Forelimb muscle (tissue), 1 donor: ENCODE measurements around the gene TSC2. TPM values are rescaled to one million over a fixed set of nuclear protein-coding genes. Genes with fewer than 3 reads are reported as not detected.

Source experiments
- DNase-seq: peaks from one replicate; pipeline ENCODE4 v3.0.0-alpha.2; 2013; ENCODE audit warnings: low read depth
- polyA plus RNA-seq: library from polyadenylated mRNA; unstranded; fragments of 120-200 nt; gene quantifications from one replicate; pipeline ENCODE4 v1.2.1, GENCODE V29; 2013; ENCODE audit not compliant: insufficient read length

TSC2 gene
- polyA plus RNA-seq, 1 donor = 70.4 TPM

DNA sequence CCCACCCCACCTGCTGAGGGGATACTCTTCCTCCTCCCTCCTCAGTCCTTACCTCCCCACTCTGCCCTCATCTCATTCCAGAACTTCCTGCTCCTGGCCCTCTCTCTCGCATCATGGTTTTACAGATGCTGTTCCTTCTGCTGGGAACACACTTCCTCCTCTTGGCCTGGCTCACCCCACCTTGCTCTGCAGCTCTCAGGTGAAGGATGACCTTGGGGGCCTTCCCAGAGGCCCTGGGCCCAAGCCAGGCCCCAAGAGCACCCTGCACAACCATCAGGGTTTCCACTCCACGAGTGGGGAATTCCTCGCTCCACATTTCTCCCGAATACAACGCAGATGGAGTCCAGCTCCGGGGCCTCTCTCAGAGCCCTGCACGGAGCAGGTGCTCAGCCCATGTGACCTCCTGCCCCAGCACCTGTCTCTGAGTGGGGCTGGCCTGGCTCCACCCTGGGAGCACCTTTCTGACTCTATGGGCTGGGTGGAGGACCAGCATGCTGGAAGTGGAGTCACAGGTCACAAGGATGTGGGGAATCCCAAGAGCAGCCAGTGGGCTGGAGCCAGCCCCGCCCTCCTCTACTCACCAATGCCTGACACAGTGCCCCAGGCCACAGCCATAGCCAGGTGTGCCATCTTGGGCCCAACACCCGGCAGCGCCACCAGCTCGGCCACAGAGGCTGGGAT is 4.7 kb upstream of the TSC2 start:
- DNase-seq = no peak

GRCh38 chr16:2043667-2044451 is 3.9 kb upstream of the TSC2 start:
- no peak for DNase-seq

- no peak for DNase-seq
Measured at GRCh38 chr16:2044541-2044940, 3.2 kb upstream of the TSC2 start.

DNA sequence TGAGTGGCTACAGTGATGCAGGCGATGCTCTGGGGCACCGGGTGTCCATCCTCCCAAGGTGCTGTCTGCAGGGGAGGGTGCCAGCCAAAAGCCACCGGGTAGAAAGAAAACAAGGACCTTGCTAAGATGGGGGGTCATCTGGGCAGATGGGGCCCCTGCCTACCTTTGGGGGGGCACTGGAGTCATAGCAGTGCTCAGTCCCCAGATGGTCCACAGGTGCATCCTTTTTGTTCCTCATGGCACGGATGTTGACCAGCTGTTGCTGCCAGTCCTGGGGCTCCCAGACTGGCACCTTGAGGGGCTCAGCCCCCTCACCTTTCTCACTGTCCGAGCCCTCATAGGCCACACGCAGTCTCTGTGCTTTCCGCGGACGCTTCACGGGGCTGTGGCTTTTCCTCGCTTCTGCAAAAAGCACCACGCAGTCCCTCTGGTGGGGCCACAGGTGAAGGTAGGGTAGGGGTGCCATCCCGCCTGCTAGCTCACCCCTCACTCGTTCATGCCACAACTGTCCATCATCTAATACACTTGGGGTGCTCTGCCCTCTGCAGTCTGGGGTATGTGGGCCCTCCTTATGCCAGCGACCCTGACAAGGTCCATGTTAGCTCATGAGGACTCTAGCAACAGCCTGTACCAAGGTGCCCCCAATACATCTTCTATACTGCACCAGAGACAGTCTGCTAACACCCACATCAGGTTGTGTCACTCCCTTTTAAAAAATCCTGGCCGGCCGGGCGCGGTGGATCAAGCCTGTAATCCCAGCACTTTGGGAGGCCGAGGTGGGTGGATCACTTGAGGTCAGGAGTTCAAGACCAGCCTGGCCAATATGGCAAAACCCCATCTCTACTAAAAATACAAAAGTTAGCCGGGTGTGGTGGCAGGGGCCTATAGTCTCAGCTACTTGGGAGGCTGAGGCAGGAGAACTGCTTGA is 1.6 kb upstream of the TSC2 start:
- no peak for DNase-seq

DNA sequence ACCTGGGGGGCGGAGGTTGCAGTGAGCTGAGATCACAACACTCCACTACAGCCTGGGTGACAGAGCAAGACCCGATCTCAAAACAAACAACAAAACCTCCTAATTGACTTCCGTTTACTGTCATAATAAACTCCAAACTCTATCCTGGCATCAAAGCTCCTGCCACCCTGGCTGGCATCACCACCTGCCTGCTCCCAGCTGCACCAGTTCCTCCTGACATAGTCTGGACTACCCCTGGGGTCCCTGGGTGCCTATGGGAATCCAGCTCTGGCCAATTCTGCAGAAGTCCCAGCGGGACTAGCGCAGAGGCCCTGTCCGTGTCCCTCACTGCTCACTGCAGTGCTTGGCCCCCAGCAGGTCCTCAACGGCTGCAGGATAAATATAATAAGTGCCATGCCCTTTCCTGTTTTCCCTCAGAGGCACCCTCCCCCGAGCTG is 874 bp upstream of the TSC2 start:
- no peak for DNase-seq

DNA sequence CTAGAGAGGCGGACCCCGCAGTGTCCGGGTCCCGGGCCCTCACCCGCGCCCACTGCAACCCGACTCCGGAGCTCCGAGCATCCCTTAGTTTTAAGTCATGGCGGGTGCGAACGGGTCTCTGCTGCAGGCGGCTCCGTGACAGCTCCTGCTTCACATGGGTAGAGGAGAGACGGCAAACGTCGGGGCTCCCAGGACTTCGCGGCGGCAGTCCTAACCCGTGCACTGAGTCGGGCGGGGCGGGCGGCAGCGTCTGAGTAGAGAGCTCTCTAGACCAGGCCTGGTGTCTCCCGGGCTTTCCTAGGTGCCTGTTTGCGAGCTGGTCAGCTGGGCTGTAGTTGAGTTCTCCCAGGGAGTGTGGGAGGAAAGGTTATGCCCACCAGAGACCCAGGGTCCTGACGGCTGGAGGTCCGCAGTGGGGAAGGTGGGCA is 345 bp downstream of the TSC2 start:
- no peak for DNase-seq

- DNase-seq = no peak
Measured at GRCh38 chr16:2053211-2053610, 5.4 kb downstream of the TSC2 start.

DNA sequence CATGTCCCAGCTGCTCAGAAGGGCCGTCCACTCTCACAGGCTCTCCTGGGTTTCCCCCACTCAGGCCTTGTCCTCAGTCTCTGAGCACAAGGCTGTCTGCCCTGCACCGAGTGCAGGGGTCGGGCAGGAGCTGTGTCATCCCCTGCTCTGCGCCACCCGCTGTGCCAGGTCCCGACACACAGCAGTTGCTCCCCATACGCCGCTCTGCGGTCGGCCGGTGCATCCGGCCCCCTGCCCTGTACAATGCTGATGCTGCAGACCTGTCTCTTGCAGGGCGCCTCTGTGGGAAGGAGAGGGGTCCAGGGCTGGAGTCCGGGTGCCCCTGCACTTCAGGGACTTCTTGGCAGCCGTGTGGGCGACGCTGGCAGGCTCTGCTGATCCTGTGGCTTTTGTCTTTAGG is 6.1 kb downstream of the TSC2 start:
- DNase-seq = no peak

DNA sequence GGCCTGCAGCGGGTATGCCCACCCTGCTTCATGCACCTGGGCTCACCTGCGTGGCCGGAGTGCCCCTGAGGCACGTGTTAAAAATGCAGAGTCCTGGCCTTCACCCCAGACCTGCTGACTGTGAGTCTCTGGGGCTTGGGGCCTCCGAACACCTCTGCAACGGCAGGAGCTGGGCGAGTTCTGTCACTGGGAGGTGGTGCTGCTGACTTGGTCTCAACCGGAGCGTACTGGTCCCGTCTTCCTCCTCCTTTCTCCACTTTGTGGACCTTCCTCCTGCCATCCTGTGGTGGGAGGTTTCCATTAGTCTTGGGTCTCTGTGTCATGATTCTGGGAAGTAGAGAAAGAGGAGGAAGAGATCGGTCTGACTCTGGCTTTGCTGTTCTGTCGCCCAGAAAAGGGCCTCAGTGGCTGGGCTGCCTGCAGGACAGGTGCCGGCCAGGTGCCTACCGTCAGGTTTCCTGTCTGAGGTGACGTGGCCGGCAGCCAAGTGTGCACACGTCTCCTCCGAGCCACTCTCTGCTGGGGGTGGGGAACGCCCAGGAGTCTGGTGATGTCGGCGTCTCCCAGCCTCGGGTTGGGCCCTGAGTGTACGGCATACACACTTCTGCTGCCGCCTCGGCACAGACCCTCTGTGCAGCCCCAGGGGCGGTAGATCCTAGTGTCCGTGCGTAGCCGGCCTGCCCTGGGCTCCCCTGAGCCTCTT is 6.9 kb downstream of the TSC2 start:
- no peak for DNase-seq

- DNase-seq = no peak
Measured at GRCh38 chr16:2056077-2056476, 8.3 kb downstream of the TSC2 start.

- no peak for DNase-seq
Measured at GRCh38 chr16:2056681-2057407, 9.1 kb downstream of the TSC2 start.

- DNase-seq = no peak
Measured at GRCh38 chr16:2057438-2057837, 9.7 kb downstream of the TSC2 start.

- no peak for DNase-seq
Measured at GRCh38 chr16:2058420-2058819, 10.6 kb downstream of the TSC2 start.

- DNase-seq = no peak
Measured at GRCh38 chr16:2058872-2059271, 11.1 kb downstream of the TSC2 start.

DNA sequence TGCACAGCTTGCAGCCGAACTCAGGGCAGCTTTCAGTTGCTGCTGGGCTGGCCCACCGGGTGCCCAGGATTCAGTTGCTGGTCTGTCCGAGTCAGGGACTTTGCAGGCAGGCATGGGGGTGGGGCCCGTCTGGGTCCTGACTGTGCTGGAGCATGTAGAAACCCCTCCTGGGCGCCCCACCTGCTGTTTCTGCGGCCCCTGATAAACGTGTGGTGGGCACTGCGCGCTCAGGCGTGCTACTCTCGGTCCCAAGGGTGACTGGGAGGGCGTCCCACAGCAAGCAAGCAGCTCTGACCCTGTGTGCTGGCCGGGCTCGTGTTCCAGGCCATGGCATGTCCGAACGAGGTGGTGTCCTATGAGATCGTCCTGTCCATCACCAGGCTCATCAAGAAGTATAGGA is 12.6 kb downstream of the TSC2 start:
- no peak for DNase-seq

DNA sequence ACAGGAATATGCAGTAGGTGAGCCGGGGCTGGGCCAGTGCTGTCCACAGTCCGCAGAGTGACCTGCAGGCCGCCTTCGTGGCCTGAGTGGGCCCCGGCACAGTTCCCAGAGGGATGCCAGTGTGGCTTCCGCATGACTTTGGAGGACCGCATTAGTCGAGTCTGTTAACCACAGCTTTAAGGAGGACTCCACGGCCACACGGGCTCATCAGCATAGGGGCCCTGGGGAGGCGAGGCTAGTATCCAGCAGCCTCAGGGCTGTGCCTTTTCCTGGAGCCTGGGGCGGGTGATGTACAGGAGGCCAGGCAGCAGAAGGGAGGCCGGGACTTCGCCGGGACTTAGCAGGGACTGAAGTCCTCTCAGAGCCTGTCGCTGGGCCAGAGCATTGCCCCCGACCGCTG is 13.2 kb downstream of the TSC2 start:
- no peak for DNase-seq

- no peak for DNase-seq
Measured at GRCh38 chr16:2061526-2061925, 13.7 kb downstream of the TSC2 start.

GRCh38 chr16:2062801-2063200 is 15.0 kb downstream of the TSC2 start:
- no peak for DNase-seq

DNA sequence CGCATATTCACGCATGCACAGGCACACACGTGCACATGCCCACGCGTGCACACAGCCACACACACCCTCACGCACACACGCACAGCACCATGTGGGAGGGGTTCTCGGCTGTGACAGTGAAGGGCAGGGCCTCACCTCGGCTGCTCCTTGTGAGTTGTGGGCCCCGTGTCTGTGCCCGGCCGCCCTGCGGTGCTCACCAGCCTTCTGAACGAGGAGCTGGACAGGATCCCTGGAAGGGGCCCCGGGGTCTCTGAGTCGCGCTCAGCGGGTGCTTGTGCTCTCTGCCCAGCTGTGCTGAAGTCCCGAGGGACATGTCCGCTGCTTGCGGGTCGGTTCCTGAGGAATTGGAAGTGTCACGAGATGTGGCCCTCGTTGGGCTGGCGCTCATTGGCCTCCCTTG is 16.1 kb downstream of the TSC2 start:
- DNase-seq = no peak

- DNase-seq = no peak
Measured at GRCh38 chr16:2064368-2064945, 16.7 kb downstream of the TSC2 start.

DNA sequence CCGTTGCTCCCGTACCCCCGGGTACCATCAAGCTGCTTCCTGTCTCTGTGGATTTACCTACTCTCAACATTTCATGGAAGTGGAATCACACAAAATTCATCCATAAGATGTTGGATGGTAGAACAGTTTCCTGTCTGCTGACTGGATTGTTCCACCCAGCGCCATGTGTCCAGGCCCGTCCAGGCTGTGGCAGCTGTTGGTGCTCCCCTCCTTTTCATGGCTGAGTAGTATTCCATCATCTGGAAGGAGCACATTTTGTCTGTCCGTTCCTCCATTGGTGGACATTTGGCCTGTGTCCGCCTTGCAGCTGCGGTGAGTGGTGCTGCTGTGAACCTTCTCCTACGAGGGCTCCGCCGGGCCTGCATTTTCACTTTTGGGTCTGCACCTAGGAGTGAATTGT is 18.4 kb downstream of the TSC2 start:
- no peak for DNase-seq
